ENCODE measurements around the gene CLPX. TPM values are rescaled to one million over a fixed set of nuclear protein-coding genes. Genes with fewer than 3 reads are reported as not detected.
"Not testable (repeated sequence)": the region's sequence is repeated elsewhere in the genome, so short reads cannot be mapped to it uniquely, and the experiment has no call there.

CLPX gene
- total and polyA plus RNA-seq, 9 donors: 30.0 to 45.9 (median 39.9) TPM

GRCh38 chr15:65110676-65111292 is 74.4 kb downstream of the CLPX start:
- no peaks in the 10 kb centered on the region for H3K9me3 ChIP-seq (replicated peaks; ENCODE audit: control insufficient read depth, low read depth, low read length)
- 80% methylated on average over 1 of the region's 3 CpGs for WGBS (ENCODE audit: insufficient coverage)
- DNase-seq: no peak
- H3K4me3 ChIP-seq (ENCODE audit: low read length): no peak overlapping the region
- no peaks in the 10 kb centered on the region for H3K4me1 ChIP-seq (ENCODE audit: control insufficient read depth, insufficient read depth, low read length)
- no peak overlapping the region for H3K27ac ChIP-seq (ENCODE audit: low read length)
- no peaks in the 10 kb centered on the region for H3K27me3 ChIP-seq (ENCODE audit: control insufficient read depth, insufficient read depth, low read length)
- H3K36me3 ChIP-seq (ENCODE audit: control insufficient read depth, insufficient read depth, low read length): peaks cover 33% of the 10 kb centered on the region

GRCh38 chr15:65106011-65106590 is 79.0 kb downstream of the CLPX start:
- WGBS (ENCODE audit: insufficient coverage): 85% methylated on average over 5 of the region's 6 CpGs
- no peak overlapping the region for H3K27ac ChIP-seq (ENCODE audit: low read length)
- no peaks in the 10 kb centered on the region for H3K9me3 ChIP-seq (replicated peaks; ENCODE audit: control insufficient read depth, low read depth, low read length)
- no peaks in the 10 kb centered on the region for H3K27me3 ChIP-seq (ENCODE audit: control insufficient read depth, insufficient read depth, low read length)
- DNase-seq: no peak
- peaks cover 2% of the 10 kb centered on the region for H3K4me1 ChIP-seq (ENCODE audit: control insufficient read depth, insufficient read depth, low read length)
- H3K36me3 ChIP-seq (ENCODE audit: control insufficient read depth, insufficient read depth, low read length): peaks cover 33% of the 10 kb centered on the region
- no peak overlapping the region for H3K4me3 ChIP-seq (ENCODE audit: low read length)

GRCh38 chr15:65105038-65105437 is 80.1 kb downstream of the CLPX start:
- Histone ChIP-seq H3K27ac (ENCODE audit: low read length) (no peak overlapping the region), H3K4me3 (ENCODE audit: low read length) (no peak overlapping the region), H3K36me3 (ENCODE audit: control insufficient read depth, insufficient read depth, low read length) (peaks cover 36% of the 10 kb centered on the region), H3K4me1 (ENCODE audit: control insufficient read depth, insufficient read depth, low read length) (peaks cover 2% of the 10 kb centered on the region), H3K9me3 (replicated peaks; ENCODE audit: control insufficient read depth, low read depth, low read length) (no peaks in the 10 kb centered on the region), H3K27me3 (ENCODE audit: control insufficient read depth, insufficient read depth, low read length) (no peaks in the 10 kb centered on the region)
- DNase-seq: no peak
- WGBS (ENCODE audit: insufficient coverage): 64% methylated on average over 3 of the region's 5 CpGs

GRCh38 chr15:65102912-65103311 is 82.2 kb downstream of the CLPX start:
- Histone ChIP-seq H3K27ac (ENCODE audit: low read length) (no peak overlapping the region), H3K9me3 (replicated peaks; ENCODE audit: control insufficient read depth, low read depth, low read length) (no peaks in the 10 kb centered on the region), H3K36me3 (ENCODE audit: control insufficient read depth, insufficient read depth, low read length) (peaks cover 56% of the 10 kb centered on the region), H3K4me1 (ENCODE audit: control insufficient read depth, insufficient read depth, low read length) (peaks cover 2% of the 10 kb centered on the region), H3K4me3 (ENCODE audit: low read length) (no peak overlapping the region), H3K27me3 (ENCODE audit: control insufficient read depth, insufficient read depth, low read length) (no peaks in the 10 kb centered on the region)
- no CpG with 5 or more reads among the region's 3 CpGs for WGBS (ENCODE audit: insufficient coverage)
- DNase-seq: no peak

- H3K4me3 ChIP-seq (ENCODE audit: low read length): no peak overlapping the region
Measured at GRCh38 chr15:65101891-65102708, 83.0 kb downstream of the CLPX start.

GRCh38 chr15:65101411-65101890 is 83.7 kb downstream of the CLPX start:
- DNase-seq: peak; percentile 84
- WGBS (ENCODE audit: insufficient coverage): 32% methylated on average over 8 of the region's 9 CpGs
- H3K4me1 ChIP-seq (ENCODE audit: control insufficient read depth, insufficient read depth, low read length): peaks cover 5% of the 10 kb centered on the region
- no peak overlapping the region for H3K27ac ChIP-seq (ENCODE audit: low read length)
- H3K9me3 ChIP-seq (replicated peaks; ENCODE audit: control insufficient read depth, low read depth, low read length): no peaks in the 10 kb centered on the region
- H3K27me3 ChIP-seq (ENCODE audit: control insufficient read depth, insufficient read depth, low read length): no peaks in the 10 kb centered on the region
- no peak overlapping the region for H3K4me3 ChIP-seq (ENCODE audit: low read length)
- peaks cover 69% of the 10 kb centered on the region for H3K36me3 ChIP-seq (ENCODE audit: control insufficient read depth, insufficient read depth, low read length)

More at GRCh38 chr15:65101891-65102708, 83.0 kb downstream of the CLPX start:
- Histone ChIP-seq H3K9me3 (replicated peaks; ENCODE audit: control insufficient read depth, low read depth, low read length) (no peaks in the 10 kb centered on the region), H3K27me3 (ENCODE audit: control insufficient read depth, insufficient read depth, low read length) (no peaks in the 10 kb centered on the region), H3K4me1 (ENCODE audit: control insufficient read depth, insufficient read depth, low read length) (peaks cover 3% of the 10 kb centered on the region), H3K36me3 (ENCODE audit: control insufficient read depth, insufficient read depth, low read length) (peaks cover 65% of the 10 kb centered on the region), H3K27ac (ENCODE audit: low read length) (no peak overlapping the region)
- no peak for DNase-seq
- 38% methylated on average over 75 of the region's 75 CpGs for WGBS (ENCODE audit: insufficient coverage)

GRCh38 chr15:65100442-65100841 is 84.7 kb downstream of the CLPX start:
- DNase-seq: no peak
- Histone ChIP-seq H3K27ac (ENCODE audit: low read length) (no peak overlapping the region), H3K4me1 (ENCODE audit: control insufficient read depth, insufficient read depth, low read length) (peaks cover 5% of the 10 kb centered on the region), H3K27me3 (ENCODE audit: control insufficient read depth, insufficient read depth, low read length) (no peaks in the 10 kb centered on the region), H3K9me3 (replicated peaks; ENCODE audit: control insufficient read depth, low read depth, low read length) (no peaks in the 10 kb centered on the region), H3K4me3 (ENCODE audit: low read length) (no peak overlapping the region), H3K36me3 (ENCODE audit: control insufficient read depth, insufficient read depth, low read length) (peaks cover 72% of the 10 kb centered on the region)
- no CpG with 5 or more reads among the region's 7 CpGs for WGBS (ENCODE audit: insufficient coverage)

- not testable (repeated sequence) for H3K4me3 ChIP-seq (ENCODE audit: low read length); DNase-seq; H3K27ac ChIP-seq (ENCODE audit: low read length); H3K27me3 ChIP-seq (ENCODE audit: control insufficient read depth, insufficient read depth, low read length); H3K9me3 ChIP-seq (replicated peaks; ENCODE audit: control insufficient read depth, low read depth, low read length); H3K4me1 ChIP-seq (ENCODE audit: control insufficient read depth, insufficient read depth, low read length)
- peaks cover 69% of the 10 kb centered on the region for H3K36me3 ChIP-seq (ENCODE audit: control insufficient read depth, insufficient read depth, low read length)
- 91% methylated on average over 4 of the region's 10 CpGs for WGBS (ENCODE audit: insufficient coverage)
Measured at GRCh38 chr15:65099801-65100200, 85.3 kb downstream of the CLPX start.

- peaks cover 67% of the 10 kb centered on the region for H3K36me3 ChIP-seq (ENCODE audit: control insufficient read depth, insufficient read depth, low read length)
- DNase-seq: no peak
- 96% methylated on average over 4 of the region's 5 CpGs for WGBS (ENCODE audit: insufficient coverage)
Measured at GRCh38 chr15:65099336-65099735, 85.8 kb downstream of the CLPX start.

More at GRCh38 chr15:65099336-65099735, 85.8 kb downstream of the CLPX start:
- H3K4me3 ChIP-seq (ENCODE audit: low read length): no peak overlapping the region
- no peaks in the 10 kb centered on the region for H3K27me3 ChIP-seq (ENCODE audit: control insufficient read depth, insufficient read depth, low read length)
- no peaks in the 10 kb centered on the region for H3K9me3 ChIP-seq (replicated peaks; ENCODE audit: control insufficient read depth, low read depth, low read length)
- peaks cover 5% of the 10 kb centered on the region for H3K4me1 ChIP-seq (ENCODE audit: control insufficient read depth, insufficient read depth, low read length)
- no peak overlapping the region for H3K27ac ChIP-seq (ENCODE audit: low read length)
